Stimulated activated effector memory CD8-positive, alpha-beta T cell treated with anti-CD3 and anti-CD28 coated beads, Interleukin-12 subunit alpha, Interleukin-12 subunit beta, amount 100 ng/mL, for 72 hours (primary cell): Measurements from ENCODE around the gene OR11G2.
"Not testable (repeated sequence)": the region's sequence is repeated elsewhere in the genome, so short reads cannot be mapped to it uniquely, and the experiment has no call there.

ENCODE experiments used
- ATAC-seq: fragments of 150-1000 bp; cut with Tn5 transposase; 2 replicates; pipeline ENCODE4 v1.10.0; 2021
- DNase-seq, 2 donors: peaks; one replicate each; pipeline ENCODE4 v3.0.0; 2021 to 2022; ENCODE audit warnings: low spot score in 2 of 2
- H3K27ac Mint-ChIP-seq: one replicate; pipeline ENCODE4 v1.8.0; 2022; ENCODE audit warnings: mild to moderate bottlenecking, mixed read lengths
- H3K36me3 Mint-ChIP-seq: one replicate; pipeline ENCODE4 v1.8.0; 2022; ENCODE audit warnings: mild to moderate bottlenecking, mixed read lengths
- H3K4me1 Mint-ChIP-seq: one replicate; pipeline ENCODE4 v1.8.0; 2022; ENCODE audit warnings: mixed read lengths
- H3K4me3 Mint-ChIP-seq: one replicate; pipeline ENCODE4 v1.8.0; 2022; ENCODE audit warnings: mild to moderate bottlenecking, mixed read lengths
- H3K9me3 Mint-ChIP-seq: one replicate; pipeline ENCODE4 v1.8.0; 2022; ENCODE audit warnings: mixed read lengths

The OR11G2 gene

DNA sequence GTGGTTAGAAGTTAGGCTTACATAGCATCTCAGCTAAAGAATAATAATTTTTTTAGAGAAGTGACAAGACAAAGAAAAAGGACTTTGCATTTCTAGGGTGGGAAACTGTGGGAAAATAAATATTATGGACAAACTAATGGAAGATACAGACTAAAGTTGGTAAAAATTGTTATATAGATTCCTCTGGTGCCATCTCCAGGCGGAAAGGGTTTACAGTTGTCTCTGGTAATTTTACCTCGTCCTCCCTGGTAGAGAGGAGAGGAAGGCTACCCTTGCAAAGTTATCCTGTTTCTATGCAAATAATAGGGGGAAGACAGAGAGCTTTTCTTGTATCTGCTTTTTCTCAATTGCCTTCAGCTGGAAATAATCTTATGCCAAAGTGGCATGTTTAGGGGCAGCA, 5.2 kb downstream of the OR11G2 start:
- Mint-ChIP-seq H3K27ac (no peak overlapping the region), H3K4me3 (no peak overlapping the region), H3K9me3 (no peaks in the 10 kb centered on the region), H3K4me1 (no peaks in the 10 kb centered on the region), H3K36me3 (no peaks in the 10 kb centered on the region)
- ATAC-seq (no peak), DNase-seq (no peak)

DNA sequence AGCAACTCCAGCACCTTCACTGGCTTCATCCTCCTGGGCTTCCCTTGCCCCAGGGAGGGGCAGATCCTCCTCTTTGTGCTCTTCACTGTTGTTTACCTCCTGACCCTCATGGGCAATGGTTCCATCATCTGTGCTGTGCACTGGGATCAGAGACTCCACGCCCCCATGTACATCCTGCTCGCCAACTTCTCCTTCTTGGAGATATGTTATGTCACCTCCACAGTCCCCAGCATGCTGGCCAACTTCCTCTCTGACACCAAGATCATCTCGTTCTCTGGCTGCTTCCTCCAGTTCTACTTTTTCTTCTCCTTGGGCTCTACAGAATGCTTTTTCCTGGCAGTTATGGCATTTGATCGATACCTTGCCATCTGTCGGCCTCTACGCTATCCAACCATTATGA, 6.8 kb downstream of the OR11G2 start:
- DNase-seq, result no peak
- no peaks in the 10 kb centered on the region for H3K36me3 Mint-ChIP-seq
- H3K27ac Mint-ChIP-seq, result no peak overlapping the region
- H3K9me3 Mint-ChIP-seq, result no peaks in the 10 kb centered on the region
- H3K4me3 Mint-ChIP-seq, result no peak overlapping the region
- no peaks in the 10 kb centered on the region for H3K4me1 Mint-ChIP-seq
- ATAC-seq, result no peak

DNA sequence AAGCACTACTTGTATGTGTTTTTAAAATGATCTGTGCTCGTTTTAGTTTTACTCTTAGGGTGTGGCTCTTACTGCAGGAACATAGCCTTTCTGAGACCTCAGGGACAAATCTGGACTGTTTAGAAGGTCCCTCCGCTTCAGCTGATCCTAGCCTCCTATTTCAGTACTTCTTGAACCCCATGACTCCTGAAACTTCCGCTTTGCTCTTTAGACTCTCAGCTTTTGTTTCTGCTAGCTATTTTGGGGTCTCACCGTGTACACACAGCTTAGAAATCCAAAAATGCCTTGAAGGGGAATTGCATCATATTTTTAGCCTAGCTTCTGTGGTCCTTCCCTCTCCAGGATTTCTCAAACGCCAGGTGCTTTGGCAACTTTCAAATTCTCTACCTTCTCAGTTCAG, 8.3 kb downstream of the OR11G2 start:
- H3K4me3 Mint-ChIP-seq, result no peak overlapping the region
- ATAC-seq, result no peak

DNA sequence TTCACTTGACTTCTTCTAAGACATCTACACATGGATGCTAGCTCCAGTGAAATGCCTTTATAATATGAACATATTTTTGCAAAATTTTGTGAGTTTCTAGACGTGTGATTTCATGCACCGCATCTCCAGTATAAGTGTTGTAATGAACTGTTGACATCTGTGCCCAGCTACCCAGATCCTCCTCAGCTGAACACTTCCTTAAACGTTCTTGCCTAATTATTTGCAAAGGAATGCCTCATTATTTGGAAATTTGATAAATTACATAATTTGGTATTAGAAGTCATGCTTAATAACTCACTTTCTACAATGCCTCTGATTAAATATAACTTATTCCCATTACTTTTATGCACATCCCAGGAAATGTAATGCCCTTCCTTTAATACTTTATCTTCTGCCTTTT, 14.0 kb downstream of the OR11G2 start:
- no peak overlapping the region for H3K4me3 Mint-ChIP-seq
- no peak for ATAC-seq
- no peak overlapping the region for H3K27ac Mint-ChIP-seq
- no peaks in the 10 kb centered on the region for H3K9me3 Mint-ChIP-seq
- H3K4me1 Mint-ChIP-seq, result no peaks in the 10 kb centered on the region
- no peak for DNase-seq
- no peaks in the 10 kb centered on the region for H3K36me3 Mint-ChIP-seq

More for the DNA sequence above, 8.3 kb downstream of the OR11G2 start:
- Mint-ChIP-seq H3K4me1 (no peaks in the 10 kb centered on the region), H3K9me3 (no peaks in the 10 kb centered on the region), H3K27ac (no peak overlapping the region), H3K36me3 (no peaks in the 10 kb centered on the region)
- DNase-seq, result no peak

DNA sequence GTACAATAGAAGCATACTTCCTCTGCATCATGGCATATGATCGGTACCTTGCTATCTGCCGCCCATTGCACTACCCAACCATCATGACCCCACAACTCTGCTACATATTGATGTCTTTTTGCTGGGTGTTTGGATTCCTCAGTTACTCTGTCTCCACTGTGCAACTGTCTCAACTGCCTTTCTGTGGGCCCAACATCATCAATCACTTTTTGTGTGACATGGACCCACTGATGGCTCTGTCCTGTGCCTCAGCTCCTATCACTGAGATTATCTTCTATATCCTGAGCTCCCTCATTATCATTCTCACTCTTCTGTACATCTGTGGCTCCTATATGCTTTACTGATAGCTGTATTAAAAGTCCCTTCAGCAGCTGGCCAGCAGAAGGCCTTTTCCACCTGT, 18.9 kb downstream of the OR11G2 start:
- Mint-ChIP-seq H3K4me1 (no peaks in the 10 kb centered on the region), H3K4me3 (no peak overlapping the region), H3K9me3 (no peaks in the 10 kb centered on the region), H3K27ac (no peak overlapping the region), H3K36me3 (no peaks in the 10 kb centered on the region)
- DNase-seq (no peak), ATAC-seq (no peak)

DNA sequence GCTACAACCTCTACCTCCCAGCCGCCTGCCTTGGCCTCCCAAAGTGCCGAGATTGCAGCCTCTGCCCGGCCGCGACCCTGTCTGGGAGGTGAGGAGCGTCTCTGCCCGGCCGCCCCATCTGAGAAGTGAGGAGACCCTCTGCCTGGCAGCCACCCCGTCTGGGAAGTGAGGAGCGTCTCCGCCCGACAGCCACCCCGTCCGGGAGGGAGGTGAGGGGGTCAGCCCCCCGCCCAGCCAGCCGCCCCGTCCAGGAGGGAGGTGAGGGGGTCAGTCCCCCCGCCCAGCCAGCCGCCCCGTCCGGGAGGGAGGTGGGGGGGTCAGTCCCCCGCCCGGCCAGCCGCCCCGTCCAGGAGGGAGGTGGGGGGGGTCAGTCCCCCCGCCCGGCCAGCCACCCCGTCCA, 21.7 kb downstream of the OR11G2 start:
- H3K36me3 Mint-ChIP-seq, H3K4me1 Mint-ChIP-seq, ATAC-seq, DNase-seq, H3K9me3 Mint-ChIP-seq, H3K27ac Mint-ChIP-seq, H3K4me3 Mint-ChIP-seq: not testable (repeated sequence)

DNA sequence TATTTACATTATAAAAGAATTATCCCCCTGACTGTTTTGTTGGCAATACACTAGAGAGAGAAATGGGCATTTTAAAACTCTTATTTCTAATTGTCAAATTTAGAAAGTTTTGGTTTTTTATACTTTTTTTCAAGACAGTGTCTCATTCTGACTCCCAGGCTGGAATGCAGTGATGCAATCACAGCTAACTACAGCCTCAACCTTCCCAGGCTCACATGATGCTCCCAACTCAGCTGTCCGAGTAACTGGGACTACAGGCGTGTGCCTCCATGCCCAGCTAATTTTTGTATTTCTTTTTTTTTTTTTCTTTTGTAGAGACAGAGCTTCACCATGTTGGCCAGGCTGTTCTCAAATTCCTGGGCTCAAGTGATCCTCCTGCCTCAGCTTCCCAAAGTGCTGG, 24.5 kb downstream of the OR11G2 start:
- ATAC-seq (no peak), DNase-seq (no peak)
- no peak overlapping the region for H3K27ac Mint-ChIP-seq
- no peaks in the 10 kb centered on the region for H3K36me3 Mint-ChIP-seq
- no peak overlapping the region for H3K4me3 Mint-ChIP-seq
- H3K9me3 Mint-ChIP-seq, result no peaks in the 10 kb centered on the region
- no peaks in the 10 kb centered on the region for H3K4me1 Mint-ChIP-seq

DNA sequence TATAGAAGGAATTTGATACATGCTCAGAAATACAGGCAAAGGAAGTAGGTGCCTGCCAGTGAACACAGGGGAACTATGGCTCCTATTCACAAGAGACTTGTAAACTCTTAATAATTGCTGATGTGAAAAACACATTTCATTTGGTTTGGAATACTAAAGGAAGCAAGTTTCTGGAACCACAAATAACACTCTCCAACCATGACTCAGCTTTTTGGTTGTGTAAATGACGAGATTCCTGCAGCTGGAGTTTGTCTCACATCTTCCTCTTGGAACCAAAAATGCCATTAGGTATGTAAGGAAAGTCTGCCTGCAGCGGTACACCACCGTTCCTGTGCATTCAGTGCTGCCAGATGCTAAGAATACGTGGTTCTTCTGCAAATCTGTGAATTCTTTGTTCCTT, 28.3 kb downstream of the OR11G2 start:
- no peak overlapping the region for H3K27ac Mint-ChIP-seq
- DNase-seq (no peak), ATAC-seq (no peak)
- H3K4me1 Mint-ChIP-seq, result no peaks in the 10 kb centered on the region
- no peaks in the 10 kb centered on the region for H3K9me3 Mint-ChIP-seq
- H3K4me3 Mint-ChIP-seq, result no peak overlapping the region
- no peaks in the 10 kb centered on the region for H3K36me3 Mint-ChIP-seq

DNA sequence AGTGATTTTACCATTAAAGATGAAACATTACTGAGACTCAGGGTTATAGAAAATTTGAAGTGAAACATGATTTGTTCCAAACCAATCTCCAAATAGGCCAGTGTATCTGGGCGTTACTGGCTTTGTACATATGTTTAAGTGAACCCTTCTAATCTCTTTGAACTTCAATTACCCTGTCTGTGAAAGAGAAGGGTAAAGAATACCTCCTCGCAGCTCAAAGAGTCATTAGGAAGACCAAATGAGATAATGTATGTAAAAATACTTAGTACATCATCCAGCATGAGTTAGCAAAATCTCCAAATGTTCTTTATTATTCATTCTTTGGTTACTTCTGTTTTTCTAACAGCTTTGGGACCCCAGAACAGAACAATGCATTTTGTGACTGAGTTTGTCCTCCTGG, 32.7 kb downstream of the OR11G2 start, which contains the start of gene OR11H6:
Gene OR11H6 (plus strand): TSS at position 301 of the 400 bp plus-strand sequence. CDS start 0 bp downstream, at position 301.
- H3K9me3 Mint-ChIP-seq, result no peaks in the 10 kb centered on the region
- H3K27ac Mint-ChIP-seq, result no peak within 1 kb of the TSS
- H3K36me3 Mint-ChIP-seq, result no peaks in the 10 kb centered on the region
- ATAC-seq (no peak), DNase-seq (no peak)
- H3K4me3 Mint-ChIP-seq, result no peak within 1 kb of the TSS
- no peaks in the 10 kb centered on the region for H3K4me1 Mint-ChIP-seq

DNA sequence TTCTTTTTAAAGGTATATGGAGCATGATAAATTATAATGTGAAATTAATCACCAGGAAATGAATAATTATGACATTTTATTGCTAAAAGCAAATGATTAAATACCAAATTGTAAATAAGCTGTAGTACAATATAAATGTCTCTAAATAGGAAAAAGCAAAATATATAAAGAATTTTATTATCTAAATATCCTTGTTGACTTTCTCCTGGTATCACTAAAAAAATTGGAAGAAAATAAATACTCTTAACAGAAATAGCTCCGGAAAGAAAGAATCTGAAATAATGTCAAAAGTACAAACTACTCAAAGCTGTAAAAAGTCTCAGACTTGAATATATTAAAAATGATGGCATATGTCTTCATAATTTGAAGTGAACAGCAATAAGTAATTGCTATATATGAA, 38.0 kb downstream of the OR11G2 start, which contains the start of gene OR11H7:
Gene OR11H7 (plus strand): TSS at position 301 of the 400 bp plus-strand sequence.
- peaks cover 5% of the 10 kb centered on the region for H3K9me3 Mint-ChIP-seq
- DNase-seq (no peak), ATAC-seq (no peak)
- no peak within 1 kb of the TSS for H3K27ac Mint-ChIP-seq
- no peaks in the 10 kb centered on the region for H3K36me3 Mint-ChIP-seq
- no peaks in the 10 kb centered on the region for H3K4me1 Mint-ChIP-seq
- H3K4me3 Mint-ChIP-seq, result no peak within 1 kb of the TSS

DNA sequence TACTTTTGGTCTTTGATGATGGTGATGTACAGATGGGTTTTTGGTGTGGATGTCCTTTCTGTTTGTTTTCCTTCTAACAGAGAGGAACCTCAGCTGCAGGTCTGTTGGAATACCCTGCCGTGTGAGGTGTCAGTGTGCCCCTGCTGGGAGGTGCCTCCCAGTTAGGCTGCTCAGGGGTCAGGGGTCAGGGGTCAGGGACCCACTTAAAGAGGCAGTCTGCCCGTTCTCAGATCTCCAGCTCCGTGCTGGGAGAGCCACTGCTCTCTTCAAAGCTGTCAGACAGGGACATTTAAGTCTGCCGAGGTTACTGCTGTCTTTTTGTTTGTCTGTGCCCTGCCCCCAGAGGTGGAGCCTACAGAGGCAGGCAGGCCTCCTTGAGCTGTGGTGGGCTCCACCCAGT, 44.7 kb downstream of the OR11G2 start:
- H3K36me3 Mint-ChIP-seq, ATAC-seq, H3K4me3 Mint-ChIP-seq, H3K27ac Mint-ChIP-seq, H3K4me1 Mint-ChIP-seq, DNase-seq, H3K9me3 Mint-ChIP-seq: not testable (repeated sequence)

DNA sequence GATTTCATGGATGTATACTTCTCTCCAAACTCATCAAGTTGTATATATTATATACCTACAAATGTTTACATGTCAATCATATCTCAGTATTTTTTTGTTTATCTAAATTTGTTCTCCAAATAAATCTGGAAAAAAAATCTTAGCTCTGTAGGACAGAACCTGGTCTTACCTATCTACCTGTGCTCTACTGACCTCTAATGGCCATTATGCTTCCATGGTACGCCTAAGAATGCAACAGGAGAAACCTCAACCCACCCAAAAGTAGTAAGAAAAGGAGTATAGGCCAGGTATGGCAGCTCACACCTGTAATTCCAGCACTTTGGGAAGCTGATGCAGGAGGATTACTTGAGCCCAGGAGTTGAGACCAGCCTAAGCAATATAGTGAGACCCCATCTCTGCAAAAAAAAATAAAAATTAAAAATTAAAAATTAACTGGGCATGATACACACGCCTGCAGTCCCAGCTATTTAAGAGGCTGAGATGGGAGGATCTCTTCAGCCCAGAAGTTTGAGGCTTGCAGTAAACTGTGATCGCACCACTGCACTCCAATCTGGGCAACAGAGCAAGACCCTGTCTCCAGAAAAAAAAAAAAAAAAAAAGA, 57.0 kb downstream of the OR11G2 start:
- Mint-ChIP-seq H3K4me3 (no peak overlapping the region), H3K9me3 (peaks cover 5% of the 10 kb centered on the region), H3K36me3 (no peaks in the 10 kb centered on the region), H3K27ac (no peak overlapping the region), H3K4me1 (no peaks in the 10 kb centered on the region)
- ATAC-seq (no peak), DNase-seq (no peak)
